ENCODE data around the gene IER5. TPM values are rescaled to one million over a fixed set of nuclear protein-coding genes. Genes with fewer than 3 reads are reported as not detected.

The IER5 gene
- total and polyA plus RNA-seq, 2 of the 13 experiments (the other 11 are each of a cell fraction or from before 2014, with no cell fraction given) = 2.5 to 3.5 TPM

- TF ChIP-seq KIAA2018 (CRISPR knock-in tag; IDR thresholded peaks at IDR 0.05; ENCODE audit: borderline replicate concordance) = no peak
- no peak for TF ChIP-seq REST (IDR thresholded peaks at IDR 0.05; ENCODE audit: borderline replicate concordance in 1 of 2, low read depth in 1 of 2, low read length in 2 of 2)
- TF ChIP-seq MAX (IDR thresholded peaks at IDR 0.05) = no peak
- no peak for TF ChIP-seq SP1 (IDR thresholded peaks at IDR 0.05)
- no peak for TF ChIP-seq SP1 (CRISPR knock-in tag; IDR thresholded peaks at IDR 0.05)
- no peak for TF ChIP-seq NFAT5 (CRISPR knock-in tag; IDR thresholded peaks at IDR 0.05)
- no peak for TF ChIP-seq ELF3 (CRISPR knock-in tag; IDR thresholded peaks at IDR 0.05)
- TF ChIP-seq GABPA (IDR thresholded peaks at IDR 0.05; ENCODE audit: low read depth, low read length) = no peak
- TF ChIP-seq GABPA (CRISPR knock-in tag; IDR thresholded peaks at IDR 0.05; ENCODE audit: low read depth) = no peak
- no peak for TF ChIP-seq PRMT3 (CRISPR knock-in tag; IDR thresholded peaks at IDR 0.05; ENCODE audit: borderline replicate concordance, low read depth)
- no peak for TF ChIP-seq ZFP1 (CRISPR knock-in tag; IDR thresholded peaks at IDR 0.05)
Measured at GRCh38 chr1:181092883-181093458, 4.5 kb downstream of the IER5 start (continued).
